Astrocyte of the hippocampus (primary cell): ENCODE measurements around the gene LLCFC1.
"Not testable (repeated sequence)": the region's sequence is repeated elsewhere in the genome, so short reads cannot be mapped to it uniquely, and the experiment has no call there.

Experiments
- DNase-seq: peaks from one replicate; pipeline ENCODE4 v3.0.0; 2011; ENCODE audit warnings: low read depth, low spot score

LLCFC1 gene

GRCh38 chr7:142941541-142941940, 2.3 kb downstream of the LLCFC1 start:
- DNase-seq, result no peak

GRCh38 chr7:142942746-142943145, 3.5 kb downstream of the LLCFC1 start:
- DNase-seq, result no peak

- DNase-seq, result no peak
These were observed 4.5 kb downstream of the LLCFC1 start for GRCh38 chr7:142943706-142944268.

- DNase-seq, result no peak
These were observed 5.7 kb downstream of the LLCFC1 start for GRCh38 chr7:142945001-142945400.

GRCh38 chr7:142948603-142949002, 9.3 kb downstream of the LLCFC1 start:
- no peak for DNase-seq

GRCh38 chr7:142950235-142950634, 11.0 kb downstream of the LLCFC1 start:
- no peak for DNase-seq

- DNase-seq, result no peak
These were observed 15.5 kb downstream of the LLCFC1 start for GRCh38 chr7:142954680-142955268.

- DNase-seq, result peak; percentile 17
These were observed 17.8 kb downstream of the LLCFC1 start for GRCh38 chr7:142956951-142957623.

- no peak for DNase-seq
These were observed 18.4 kb downstream of the LLCFC1 start for GRCh38 chr7:142957723-142958122.

- DNase-seq, result no peak
These were observed 19.9 kb downstream of the LLCFC1 start for GRCh38 chr7:142959202-142959601.

- no peak for DNase-seq
These were observed 21.8 kb downstream of the LLCFC1 start for GRCh38 chr7:142960955-142961512.

GRCh38 chr7:142961595-142961972, 22.3 kb downstream of the LLCFC1 start:
- DNase-seq, result no peak

- no peak for DNase-seq
These were observed 23.0 kb downstream of the LLCFC1 start, which contains the start of gene KEL for GRCh38 chr7:142961973-142962926. KEL (minus strand) TSS chr7:142962363; CDS start chr7:142962206, 157 bp downstream.

- no peak for DNase-seq
These were observed 23.7 kb downstream of the LLCFC1 start for GRCh38 chr7:142962991-142963390.

GRCh38 chr7:142963993-142964392, 24.7 kb downstream of the LLCFC1 start:
- DNase-seq, result no peak

GRCh38 chr7:142964502-142965246, 25.4 kb downstream of the LLCFC1 start:
- DNase-seq, result no peak

- no peak for DNase-seq
These were observed 28.9 kb downstream of the LLCFC1 start for GRCh38 chr7:142968229-142968628.

- DNase-seq, result no peak
These were observed 29.9 kb downstream of the LLCFC1 start for GRCh38 chr7:142969183-142969582.

- DNase-seq, result no peak
These were observed 35.3 kb downstream of the LLCFC1 start for GRCh38 chr7:142974626-142975025.

- not testable (repeated sequence) for DNase-seq
These were observed 39.1 kb downstream of the LLCFC1 start for GRCh38 chr7:142978402-142978801.

GRCh38 chr7:142983825-142984224, 44.5 kb downstream of the LLCFC1 start:
- DNase-seq, result no peak
